Measurements from ENCODE around the gene TRIO. TPM values are rescaled to one million over a fixed set of nuclear protein-coding genes. Genes with fewer than 3 reads are reported as not detected.

Gene TRIO
- total RNA-seq, 1 experiment from 2014 or later: 211 TPM

GRCh38 chr5:14469551-14470377 lies 326.6 kb downstream of the TRIO start:
- no peaks in the 10 kb centered on the region for H3F3A ChIP-seq (ENCODE audit: low read length, unreplicated experiment)
- H3K9ac ChIP-seq (ENCODE audit: low read length): no peak overlapping the region
- TF ChIP-seq EZH2 (IDR thresholded peaks at IDR 0.05; ENCODE audit: low read length, unreplicated experiment): no peak
- H3K9me3 ChIP-seq (ENCODE audit: low read length): no peaks in the 10 kb centered on the region
- no peak overlapping the region for H3K4me2 ChIP-seq (ENCODE audit: low read length)
- no peaks in the 10 kb centered on the region for H3K27me3 ChIP-seq (ENCODE audit: low read length)
- POLR2A ChIA-PET (ENCODE audit: unreplicated experiment): no interaction called here
- H3K79me2 ChIP-seq (ENCODE audit: low read length): peaks cover 3% of the 10 kb centered on the region; the same call in 1 of the 2 replicates
- no peak overlapping the region for H3K27ac ChIP-seq (ENCODE audit: low read length)
- CTCF ChIA-PET: no interaction called here
- peaks cover 84% of the 10 kb centered on the region for H3K36me3 ChIP-seq (ENCODE audit: low read depth, low read length)
- no TSS peak for BruUV-seq (replicated peaks)
- H3K4me1 ChIP-seq (ENCODE audit: insufficient read depth, low read length): peaks cover 25% of the 10 kb centered on the region
- intact Hi-C loops (cut with micrococcal nuclease): loop anchor here (10.0 kb wide), 1 partner anchor 175 kb away; no protein-coding TSS in a partner anchor
- ATAC-seq (no peak), DNase-seq (no peak)
- H3K4me3 ChIP-seq (ENCODE audit: low read length): no peak overlapping the region
- H3K9me2 ChIP-seq (replicated peaks; ENCODE audit: low read length): no peaks in the 10 kb centered on the region
- no peaks in the 10 kb centered on the region for H4K20me1 ChIP-seq (ENCODE audit: low read length)
- no peak overlapping the region for H2AFZ ChIP-seq (ENCODE audit: low read length)

GRCh38 chr5:14471507-14471906 lies 328.4 kb downstream of the TRIO start:
- Histone ChIP-seq H3K9ac (ENCODE audit: low read length) (no peak overlapping the region), H2AFZ (ENCODE audit: low read length) (no peak overlapping the region), H3K4me1 (ENCODE audit: insufficient read depth, low read length) (peaks cover 41% of the 10 kb centered on the region), H3K36me3 (ENCODE audit: low read depth, low read length) (peaks cover 77% of the 10 kb centered on the region), H3K27me3 (ENCODE audit: low read length) (no peaks in the 10 kb centered on the region), H4K20me1 (ENCODE audit: low read length) (no peaks in the 10 kb centered on the region), H3K4me3 (ENCODE audit: low read length) (no peak overlapping the region), H3K9me2 (replicated peaks; ENCODE audit: low read length) (no peaks in the 10 kb centered on the region), H3F3A (ENCODE audit: low read length, unreplicated experiment) (peaks cover 6% of the 10 kb centered on the region), H3K9me3 (ENCODE audit: low read length) (no peaks in the 10 kb centered on the region), H3K27ac (ENCODE audit: low read length) (no peak overlapping the region), H3K4me2 (ENCODE audit: low read length) (no peak overlapping the region), H3K79me2 (ENCODE audit: low read length) (peaks cover 3% of the 10 kb centered on the region; the same call in 1 of the 2 replicates)
- intact Hi-C loops (cut with micrococcal nuclease): loop anchor here (10.0 kb wide), 1 partner anchor 173 kb away; no protein-coding TSS in a partner anchor
- ChIA-PET CTCF (interaction anchor here (0.5 kb wide), 1 partner anchor 81 kb away, joined by 4 read pairs; no protein-coding TSS in a partner anchor), POLR2A (ENCODE audit: unreplicated experiment) (no interaction called here)
- TF ChIP-seq, protein P1, sequence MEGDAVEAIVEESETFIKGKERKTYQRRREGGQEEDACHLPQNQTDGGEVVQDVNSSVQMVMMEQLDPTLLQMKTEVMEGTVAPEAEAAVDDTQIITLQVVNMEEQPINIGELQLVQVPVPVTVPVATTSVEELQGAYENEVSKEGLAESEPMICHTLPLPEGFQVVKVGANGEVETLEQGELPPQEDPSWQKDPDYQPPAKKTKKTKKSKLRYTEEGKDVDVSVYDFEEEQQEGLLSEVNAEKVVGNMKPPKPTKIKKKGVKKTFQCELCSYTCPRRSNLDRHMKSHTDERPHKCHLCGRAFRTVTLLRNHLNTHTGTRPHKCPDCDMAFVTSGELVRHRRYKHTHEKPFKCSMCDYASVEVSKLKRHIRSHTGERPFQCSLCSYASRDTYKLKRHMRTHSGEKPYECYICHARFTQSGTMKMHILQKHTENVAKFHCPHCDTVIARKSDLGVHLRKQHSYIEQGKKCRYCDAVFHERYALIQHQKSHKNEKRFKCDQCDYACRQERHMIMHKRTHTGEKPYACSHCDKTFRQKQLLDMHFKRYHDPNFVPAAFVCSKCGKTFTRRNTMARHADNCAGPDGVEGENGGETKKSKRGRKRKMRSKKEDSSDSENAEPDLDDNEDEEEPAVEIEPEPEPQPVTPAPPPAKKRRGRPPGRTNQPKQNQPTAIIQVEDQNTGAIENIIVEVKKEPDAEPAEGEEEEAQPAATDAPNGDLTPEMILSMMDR (conservative IDR thresholded peaks at IDR 0.05; ENCODE audit: low read depth, low read length): no peak
- TF ChIP-seq EZH2 (IDR thresholded peaks at IDR 0.05; ENCODE audit: low read length, unreplicated experiment): no peak
- no peak for TF ChIP-seq EZH2phosphoT487 (IDR thresholded peaks at IDR 0.05; ENCODE audit: borderline replicate concordance, low read length)
- DNase-seq (no peak), ATAC-seq (no peak)
- no TSS peak for BruUV-seq (replicated peaks)

DNA sequence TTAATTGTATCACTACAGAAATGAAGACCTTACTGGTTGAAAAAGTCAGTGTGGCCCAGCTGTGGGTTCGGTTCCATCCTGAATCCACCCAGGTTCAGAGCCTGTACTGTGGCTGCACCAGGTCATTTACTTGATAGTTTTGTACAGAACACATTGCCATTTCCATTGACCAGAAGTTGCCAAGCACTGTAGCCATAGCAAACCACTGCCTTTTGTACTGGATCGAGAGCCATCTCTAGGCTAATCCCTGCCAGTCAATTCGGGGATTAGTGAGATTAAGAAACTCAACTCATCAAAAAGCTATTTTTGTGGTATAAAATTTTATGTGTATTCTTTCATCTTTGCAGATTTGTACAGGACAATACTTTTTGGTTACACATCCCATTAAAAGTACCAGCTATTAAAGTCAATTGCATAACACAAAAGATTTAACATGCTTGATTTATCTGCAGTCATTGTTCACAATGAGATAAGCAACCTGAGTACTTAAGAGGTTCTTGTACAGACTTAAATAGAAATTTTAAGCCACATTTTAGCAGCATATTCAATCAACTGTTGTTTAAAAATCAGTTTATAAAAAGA lies 329.9 kb downstream of the TRIO start:
- Histone ChIP-seq H3K79me2 (ENCODE audit: low read length) (peaks cover 3% of the 10 kb centered on the region; the same call in 1 of the 2 replicates), H3K9me2 (replicated peaks; ENCODE audit: low read length) (no peaks in the 10 kb centered on the region), H3K27ac (ENCODE audit: low read length) (no peak overlapping the region), H3K9me3 (ENCODE audit: low read length) (no peaks in the 10 kb centered on the region), H3K4me2 (ENCODE audit: low read length) (no peak overlapping the region), H3K9ac (ENCODE audit: low read length) (no peak overlapping the region), H3K4me1 (ENCODE audit: insufficient read depth, low read length) (peaks cover 39% of the 10 kb centered on the region), H3K36me3 (ENCODE audit: low read depth, low read length) (peaks cover 77% of the 10 kb centered on the region), H3K27me3 (ENCODE audit: low read length) (no peaks in the 10 kb centered on the region), H4K20me1 (ENCODE audit: low read length) (no peaks in the 10 kb centered on the region), H2AFZ (ENCODE audit: low read length) (no peak overlapping the region), H3K4me3 (ENCODE audit: low read length) (no peak overlapping the region), H3F3A (ENCODE audit: low read length, unreplicated experiment) (peaks cover 6% of the 10 kb centered on the region)
- TF ChIP-seq EZH2 (IDR thresholded peaks at IDR 0.05; ENCODE audit: low read length, unreplicated experiment): no peak
- ATAC-seq (no peak), DNase-seq (no peak)
- ChIA-PET CTCF (no interaction called here), POLR2A (ENCODE audit: unreplicated experiment) (no interaction called here)
- intact Hi-C loops (cut with micrococcal nuclease): loop anchor here (10.0 kb wide), 1 partner anchor 172 kb away; no protein-coding TSS in a partner anchor
- BruUV-seq (replicated peaks): no TSS peak
